T1000 (cell line): Measurements from ENCODE around the gene MRPL17.

Source experiments
- DNase-seq: peaks from one replicate; lab custom pipeline; 2025; ENCODE audit warnings: mixed read lengths; lab: John Stamatoyannopoulos, UW

Gene MRPL17

GRCh38 chr11:6682591-6682935 is 577 bp downstream of the MRPL17 start:
- DNase-seq, result no peak

- no peak for DNase-seq
These were observed 1.2 kb downstream of the MRPL17 start for GRCh38 chr11:6681949-6682348.

- no peak for DNase-seq
These were observed 1.6 kb downstream of the MRPL17 start for GRCh38 chr11:6681505-6681904.

GRCh38 chr11:6677018-6677417 is 6.1 kb downstream of the MRPL17 start:
- no peak for DNase-seq

- DNase-seq, result no peak
These were observed 8.3 kb downstream of the MRPL17 start for GRCh38 chr11:6674862-6675261.

- no peak for DNase-seq
These were observed 8.9 kb downstream of the MRPL17 start for GRCh38 chr11:6674219-6674597.

- DNase-seq, result no peak
These were observed 9.5 kb downstream of the MRPL17 start for GRCh38 chr11:6673523-6674218.

- DNase-seq, result no peak
These were observed 11.1 kb downstream of the MRPL17 start for GRCh38 chr11:6671991-6672390.

- no peak for DNase-seq
These were observed 12.8 kb downstream of the MRPL17 start for GRCh38 chr11:6670202-6670830.

- DNase-seq, result no peak
These were observed 15.3 kb downstream of the MRPL17 start for GRCh38 chr11:6667733-6668374.

GRCh38 chr11:6666302-6667183 is 16.6 kb downstream of the MRPL17 start:
- DNase-seq, result no peak

GRCh38 chr11:6664551-6664950 is 18.6 kb downstream of the MRPL17 start:
- no peak for DNase-seq

GRCh38 chr11:6663794-6664469 is 19.2 kb downstream of the MRPL17 start:
- no peak for DNase-seq

GRCh38 chr11:6660712-6661111 is 22.4 kb downstream of the MRPL17 start:
- DNase-seq, result no peak

GRCh38 chr11:6658647-6659046 is 24.5 kb downstream of the MRPL17 start:
- DNase-seq, result no peak

- DNase-seq, result no peak
These were observed 25.8 kb downstream of the MRPL17 start for GRCh38 chr11:6657346-6657745.

GRCh38 chr11:6656936-6657335 is 26.2 kb downstream of the MRPL17 start:
- no peak for DNase-seq

- no peak for DNase-seq
These were observed 26.6 kb downstream of the MRPL17 start for GRCh38 chr11:6656584-6656915.

- no peak for DNase-seq
These were observed 27.2 kb downstream of the MRPL17 start, which contains the start of gene DCHS1 for GRCh38 chr11:6655790-6656583. TSS of gene DCHS1 (minus strand) at chr11:6655809. CDS start at chr11:6641613, 14,196 bp downstream.

- DNase-seq, result no peak
These were observed 27.9 kb downstream of the MRPL17 start for GRCh38 chr11:6655020-6655789.
